GM12878 (cell line): ENCODE measurements around the gene NMUR1. TPM values are rescaled to one million over a fixed set of nuclear protein-coding genes. Genes with fewer than 3 reads are reported as not detected.

Experiments
- ATAC-seq: fragments of 200-7000 bp; cut with Tn5 transposase; 3 replicates; pipeline ENCODE4 v1.9.1; 2020; ENCODE audit warnings: mild to moderate bottlenecking, moderate library complexity
- BruUV-seq: library from RNA; stranded (reverse); fragments of 400-500 nt; replicated peaks from 2 replicates; lab custom pipeline; 2021; lab: Mats Ljungman, UMichigan
- CTCF ChIA-PET: fragments of 300-600 bp; sonication (Branson Sonifier 250); formaldehyde crosslinking; extraction: SDS; loops from one replicate; lab custom pipeline; 2021; ENCODE audit warnings: inconsistent platforms; lab: Yijun Ruan, JAX
- POLR2A ChIA-PET: fragments of 350-600 bp; formaldehyde crosslinking; extraction: SDS; loops from one replicate; lab custom pipeline; 2021; ENCODE audit warnings: inconsistent platforms; lab: Charles Lee
- RAD21 ChIA-PET: fragments of 300-600 bp; sonication (Branson Sonifier 250); formaldehyde crosslinking; loops from one replicate; lab custom pipeline; 2023; ENCODE audit warnings: antibody characterized with exemption; ENCODE audit not compliant: unreplicated experiment; lab: Charles Lee
- SMC1A ChIA-PET: fragments of 300-600 bp; sonication (Branson Sonifier 250); formaldehyde crosslinking; loops from one replicate; lab custom pipeline; 2023; ENCODE audit not compliant: unreplicated experiment, uncharacterized antibody; lab: Charles Lee
- DNase-seq: peaks from one replicate; pipeline ENCODE4 v3.0.0-alpha.2; 2011; ENCODE audit warnings: low read depth, low spot score
- FAIRE-seq: peaks from 3 replicates; lab custom pipeline; 2011; peaks lifted over from hg19 to GRCh38; lab: Jason Lieb, UNC
- H2AFZ ChIP-seq: 2 replicates; pipeline ENCODE4 v1.6.0; 2011; ENCODE audit warnings: low read depth, low read length, control low read depth; ENCODE audit not compliant: control insufficient read depth
- H3K27ac ChIP-seq: 2 replicates; pipeline ENCODE4 v1.5.1; 2011; ENCODE audit warnings: control low read depth; ENCODE audit not compliant: control insufficient read depth, insufficient read depth
- H3K27me3 ChIP-seq, 2 experiments: replicated peaks in 1 of 2; 2 replicates each; pipeline versions ENCODE4 v1.6.0 to v1.6.1; 2011; ENCODE audit warnings: low read length in 1 of 2; ENCODE audit not compliant: control insufficient read depth in 2 of 2, insufficient read depth in 2 of 2
- H3K36me3 ChIP-seq, 2 experiments: 2 replicates each; pipeline ENCODE4 v1.5.1; 2011; ENCODE audit warnings: low read length in 1 of 2; ENCODE audit not compliant: control insufficient read depth in 2 of 2, insufficient read depth in 2 of 2
- H3K4me1 ChIP-seq: 2 replicates; pipeline ENCODE4 v1.6.1; 2011; ENCODE audit warnings: mild to moderate bottlenecking, low read length, moderate library complexity, mixed read lengths; ENCODE audit not compliant: control insufficient read depth, insufficient read depth
- H3K4me2 ChIP-seq: 2 replicates; pipeline ENCODE4 v1.6.0; 2011; ENCODE audit warnings: control low read depth; ENCODE audit not compliant: control insufficient read depth, insufficient read depth
- H3K4me3 ChIP-seq: fragments of 200-600 bp; sonication (generic); 2 replicates; pipeline ENCODE4 v1.5.1; 2016
- H3K79me2 ChIP-seq: 2 replicates; pipeline ENCODE4 v1.6.0; 2011; ENCODE audit warnings: low read length; ENCODE audit not compliant: control insufficient read depth, insufficient read depth
- H3K9ac ChIP-seq: 2 replicates; pipeline ENCODE4 v1.8.0; 2011; ENCODE audit warnings: low read length, control low read depth, mixed read lengths; ENCODE audit not compliant: control insufficient read depth, insufficient read depth
- H3K9me3 ChIP-seq: replicated peaks from 3 replicates; pipeline ENCODE4 v1.5.1; 2011; ENCODE audit warnings: mild to moderate bottlenecking, low read length; ENCODE audit not compliant: control insufficient read depth, insufficient read depth
- H4K20me1 ChIP-seq: 2 replicates; pipeline ENCODE4 v1.6.0; 2011; ENCODE audit not compliant: control insufficient read depth, insufficient read depth
- BMI1 ChIP-seq: fragments of 450-650 bp; IDR thresholded peaks from 2 replicates; pipeline ENCODE4 v1.6.1; 2016; ENCODE audit warnings: mild to moderate bottlenecking, moderate library complexity, borderline replicate concordance
- FOXM1 ChIP-seq: IDR thresholded peaks from 2 replicates; pipeline ENCODE4 v1.6.1; 2012; ENCODE audit warnings: low read depth, mild to moderate bottlenecking, inconsistent platforms, low read length, moderate library complexity
- GABPA ChIP-seq: IDR thresholded peaks from 2 replicates; pipeline ENCODE4 v1.6.1; 2014; ENCODE audit warnings: antibody characterized with exemption, low read depth, mild to moderate bottlenecking, inconsistent platforms
- IKZF1 ChIP-seq: fragments of 450-650 bp; conservative IDR thresholded peaks from 2 replicates; pipeline ENCODE4 v1.6.1; 2017; ENCODE audit warnings: antibody characterized with exemption, mild to moderate bottlenecking
- IKZF2 ChIP-seq, 2 experiments: fragments of 450-650 bp; IDR thresholded peaks; 2 replicates each; pipeline ENCODE4 v1.6.1; 2017; ENCODE audit warnings: mild to moderate bottlenecking in 2 of 2, moderate library complexity in 2 of 2
- JUNB ChIP-seq: IDR thresholded peaks from 2 replicates; pipeline ENCODE4 v1.6.1; 2016; ENCODE audit warnings: antibody characterized with exemption, mild to moderate bottlenecking
- NR2C2 ChIP-seq: IDR thresholded peaks from 2 replicates; pipeline ENCODE4 v1.6.1; 2011; ENCODE audit warnings: borderline replicate concordance, low read depth; ENCODE audit not compliant: control insufficient read depth, insufficient read length
- RCOR1 ChIP-seq: conservative IDR thresholded peaks from 2 replicates; pipeline ENCODE4 v1.6.1; 2012; ENCODE audit warnings: low read depth, low read length, improper control_type of control experiment
- SREBF2 ChIP-seq: IDR thresholded peaks from 2 replicates; pipeline ENCODE4 v1.6.1; 2012; ENCODE audit warnings: mild to moderate bottlenecking, low read length
- ZNF207 ChIP-seq: fragments of 450-650 bp; IDR thresholded peaks from 2 replicates; pipeline ENCODE4 v1.6.1; 2014; ENCODE audit warnings: antibody characterized with exemption, mild to moderate bottlenecking, borderline replicate concordance
- ZZZ3 ChIP-seq: IDR thresholded peaks from 2 replicates; pipeline ENCODE4 v1.6.1; 2011; ENCODE audit warnings: low read depth; ENCODE audit not compliant: control insufficient read depth, insufficient read length
- WGBS: methylation state at CpG from one replicate; pipeline ENCODE4 v1.1.6; 2016; ENCODE audit warnings: low lambda C conversion rate; ENCODE audit not compliant: insufficient replicate concordance, insufficient coverage; ENCODE audit errors: missing lambda C conversion rate; 5-methylcytosine and 5-hydroxymethylcytosine counted together
- in situ Hi-C: fragments of 300-500 bp; cut with MboI; formaldehyde crosslinking; loops from 9 replicates; pipeline ENCODE4 v1.14.3; 2018; ENCODE audit warnings: mixed read lengths
- intact Hi-C: fragments of 100-400 bp; cut with micrococcal nuclease; formaldehyde crosslinking; loops from one replicate; pipeline ENCODE4 v1.14.2; 2022; ENCODE audit not compliant: unreplicated experiment
- polyA plus RNA-seq, 11 experiments: library from polyadenylated mRNA; depleted of rRNA in 4 of 11; unstranded in 6 of 11; stranded (reverse) in 5 of 11; fragments of >200 nt; fragmentation: Nextera tagmentation in 4 of 11; fragmentation: Illumina TruSeq in 1 of 11; extraction: Ambion mirVana in 4 of 11; extraction: Trizol in 1 of 11; gene quantifications; 1 replicate in 1 of 11; 2 replicates in 10 of 11; pipeline versions ENCODE4 v1.2.1 to v1.2.3, GENCODE V29; 2011 to 2016; ENCODE audit warnings: inconsistent platforms in 2 of 11, missing spikeins in 2 of 11, low read depth in 1 of 11
- total RNA-seq, 4 experiments: library from RNA; depleted of rRNA in 3 of 4; stranded (reverse); fragments of >200 nt in 3 of 4; fragmentation: Illumina TruSeq in 1 of 4; extraction: Trizol in 1 of 4; gene quantifications; 2 replicates each; pipeline versions ENCODE4 v1.2.1 to v1.2.3, GENCODE V29; 2013 to 2021
- TF ChIP-seq, protein P1 (sequence below): fragments of 450-650 bp; formaldehyde crosslinking; IDR thresholded peaks from 2 replicates; pipeline ENCODE4 v1.5.0; 2022; ENCODE audit warnings: mild to moderate bottlenecking, missing genetic modification characterization
- TF ChIP-seq, protein P2 (sequence below): IDR thresholded peaks from 2 replicates; pipeline ENCODE4 v1.6.1; 2012; ENCODE audit warnings: mild to moderate bottlenecking, low read depth, low read length

The NMUR1 gene
- total and polyA plus RNA-seq, 10 of the 15 experiments (the other 5 are each of a cell fraction or from before 2014, with no cell fraction given), result under 0.01 to 0.08 (median 0.02) TPM; not detected in 5

GRCh38 chr2:231521443-231521842 is 8.8 kb downstream of the NMUR1 start:
- ChIA-PET RAD21 (interaction anchor here (1.8 kb wide), 1 partner anchor 41 kb away, joined by 7 read pairs; no protein-coding TSS in a partner anchor), SMC1A (interaction anchor here (0.8 to 2.8 kb wide), 5 partner anchors 32 to 90 kb away, joined by 3 to 8 read pairs (median 3); no protein-coding TSS in a partner anchor), POLR2A (interaction anchor here (1.3 kb wide), 1 partner anchor 25 kb away, joined by 3 read pairs; no protein-coding TSS in a partner anchor), CTCF (interaction anchor here (1.0 to 2.9 kb wide), 8 partner anchors 37 to 156 kb away, joined by 3 to 11 read pairs (median 3); no protein-coding TSS in a partner anchor)
- no peaks in the 10 kb centered on the region for H4K20me1 ChIP-seq
- H3K79me2 ChIP-seq, result no peaks in the 10 kb centered on the region
- no peak overlapping the region for H3K9ac ChIP-seq
- in situ Hi-C loops (loop anchor here (5.0 kb wide), 1 partner anchor 36 kb away; no protein-coding TSS in a partner anchor), intact Hi-C loops (no loop called here)
- 24% methylated on average over 3 of the region's 3 CpGs for WGBS
- FAIRE-seq, result no peak
- H3K9me3 ChIP-seq, result no peaks in the 10 kb centered on the region; the same call in 2 of the 3 replicates
- H3K27ac ChIP-seq, result no peak overlapping the region
- ATAC-seq, result peak; percentile 38; the same call in 1 of the 3 replicates
- TF ChIP-seq IKZF1 (no peak), BMI1 (no peak), ZNF207 (no peak), IKZF2 (IDR thresholded peaks at IDR 0.05) (no peak), JUNB (no peak), GABPA (no peak), ZZZ3 (no peak), SREBF2 (no peak), FOXM1 (no peak), NR2C2 (no peak), RCOR1 (no peak)
- TF ChIP-seq, protein P1, sequence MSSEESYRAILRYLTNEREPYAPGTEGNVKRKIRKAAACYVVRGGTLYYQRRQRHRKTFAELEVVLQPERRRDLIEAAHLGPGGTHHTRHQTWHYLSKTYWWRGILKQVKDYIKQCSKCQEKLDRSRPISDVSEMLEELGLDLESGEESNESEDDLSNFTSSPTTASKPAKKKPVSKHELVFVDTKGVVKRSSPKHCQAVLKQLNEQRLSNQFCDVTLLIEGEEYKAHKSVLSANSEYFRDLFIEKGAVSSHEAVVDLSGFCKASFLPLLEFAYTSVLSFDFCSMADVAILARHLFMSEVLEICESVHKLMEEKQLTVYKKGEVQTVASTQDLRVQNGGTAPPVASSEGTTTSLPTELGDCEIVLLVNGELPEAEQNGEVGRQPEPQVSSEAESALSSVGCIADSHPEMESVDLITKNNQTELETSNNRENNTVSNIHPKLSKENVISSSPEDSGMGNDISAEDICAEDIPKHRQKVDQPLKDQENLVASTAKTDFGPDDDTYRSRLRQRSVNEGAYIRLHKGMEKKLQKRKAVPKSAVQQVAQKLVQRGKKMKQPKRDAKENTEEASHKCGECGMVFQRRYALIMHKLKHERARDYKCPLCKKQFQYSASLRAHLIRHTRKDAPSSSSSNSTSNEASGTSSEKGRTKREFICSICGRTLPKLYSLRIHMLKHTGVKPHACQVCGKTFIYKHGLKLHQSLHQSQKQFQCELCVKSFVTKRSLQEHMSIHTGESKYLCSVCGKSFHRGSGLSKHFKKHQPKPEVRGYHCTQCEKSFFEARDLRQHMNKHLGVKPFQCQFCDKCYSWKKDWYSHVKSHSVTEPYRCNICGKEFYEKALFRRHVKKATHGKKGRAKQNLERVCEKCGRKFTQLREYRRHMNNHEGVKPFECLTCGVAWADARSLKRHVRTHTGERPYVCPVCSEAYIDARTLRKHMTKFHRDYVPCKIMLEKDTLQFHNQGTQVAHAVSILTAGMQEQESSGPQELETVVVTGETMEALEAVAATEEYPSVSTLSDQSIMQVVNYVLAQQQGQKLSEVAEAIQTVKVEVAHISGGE, result no peak
- TF ChIP-seq, protein P2, sequence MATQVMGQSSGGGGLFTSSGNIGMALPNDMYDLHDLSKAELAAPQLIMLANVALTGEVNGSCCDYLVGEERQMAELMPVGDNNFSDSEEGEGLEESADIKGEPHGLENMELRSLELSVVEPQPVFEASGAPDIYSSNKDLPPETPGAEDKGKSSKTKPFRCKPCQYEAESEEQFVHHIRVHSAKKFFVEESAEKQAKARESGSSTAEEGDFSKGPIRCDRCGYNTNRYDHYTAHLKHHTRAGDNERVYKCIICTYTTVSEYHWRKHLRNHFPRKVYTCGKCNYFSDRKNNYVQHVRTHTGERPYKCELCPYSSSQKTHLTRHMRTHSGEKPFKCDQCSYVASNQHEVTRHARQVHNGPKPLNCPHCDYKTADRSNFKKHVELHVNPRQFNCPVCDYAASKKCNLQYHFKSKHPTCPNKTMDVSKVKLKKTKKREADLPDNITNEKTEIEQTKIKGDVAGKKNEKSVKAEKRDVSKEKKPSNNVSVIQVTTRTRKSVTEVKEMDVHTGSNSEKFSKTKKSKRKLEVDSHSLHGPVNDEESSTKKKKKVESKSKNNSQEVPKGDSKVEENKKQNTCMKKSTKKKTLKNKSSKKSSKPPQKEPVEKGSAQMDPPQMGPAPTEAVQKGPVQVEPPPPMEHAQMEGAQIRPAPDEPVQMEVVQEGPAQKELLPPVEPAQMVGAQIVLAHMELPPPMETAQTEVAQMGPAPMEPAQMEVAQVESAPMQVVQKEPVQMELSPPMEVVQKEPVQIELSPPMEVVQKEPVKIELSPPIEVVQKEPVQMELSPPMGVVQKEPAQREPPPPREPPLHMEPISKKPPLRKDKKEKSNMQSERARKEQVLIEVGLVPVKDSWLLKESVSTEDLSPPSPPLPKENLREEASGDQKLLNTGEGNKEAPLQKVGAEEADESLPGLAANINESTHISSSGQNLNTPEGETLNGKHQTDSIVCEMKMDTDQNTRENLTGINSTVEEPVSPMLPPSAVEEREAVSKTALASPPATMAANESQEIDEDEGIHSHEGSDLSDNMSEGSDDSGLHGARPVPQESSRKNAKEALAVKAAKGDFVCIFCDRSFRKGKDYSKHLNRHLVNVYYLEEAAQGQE, result no peak
- H3K36me3 ChIP-seq, result no peaks in the 10 kb centered on the region
- no peak for DNase-seq
- peaks cover 5% of the 10 kb centered on the region for H3K4me1 ChIP-seq
- no peak overlapping the region; the same call in 1 of the 2 replicates for H2AFZ ChIP-seq
- no peak overlapping the region for H3K4me3 ChIP-seq
- H3K27me3 ChIP-seq, result no peaks in the 10 kb centered on the region
- no TSS peak for BruUV-seq
- H3K4me2 ChIP-seq, result no peak overlapping the region
